HG03175 (cell line): ENCODE measurements around the gene THSD8.

Source experiments
- ATAC-seq: cut with Tn5 transposase; IDR thresholded peaks from one replicate; pipeline ENCODE4 v1.9.1; 2021; ENCODE audit warnings: mild to moderate bottlenecking, moderate library complexity; ENCODE audit not compliant: unreplicated experiment

The THSD8 gene

DNA sequence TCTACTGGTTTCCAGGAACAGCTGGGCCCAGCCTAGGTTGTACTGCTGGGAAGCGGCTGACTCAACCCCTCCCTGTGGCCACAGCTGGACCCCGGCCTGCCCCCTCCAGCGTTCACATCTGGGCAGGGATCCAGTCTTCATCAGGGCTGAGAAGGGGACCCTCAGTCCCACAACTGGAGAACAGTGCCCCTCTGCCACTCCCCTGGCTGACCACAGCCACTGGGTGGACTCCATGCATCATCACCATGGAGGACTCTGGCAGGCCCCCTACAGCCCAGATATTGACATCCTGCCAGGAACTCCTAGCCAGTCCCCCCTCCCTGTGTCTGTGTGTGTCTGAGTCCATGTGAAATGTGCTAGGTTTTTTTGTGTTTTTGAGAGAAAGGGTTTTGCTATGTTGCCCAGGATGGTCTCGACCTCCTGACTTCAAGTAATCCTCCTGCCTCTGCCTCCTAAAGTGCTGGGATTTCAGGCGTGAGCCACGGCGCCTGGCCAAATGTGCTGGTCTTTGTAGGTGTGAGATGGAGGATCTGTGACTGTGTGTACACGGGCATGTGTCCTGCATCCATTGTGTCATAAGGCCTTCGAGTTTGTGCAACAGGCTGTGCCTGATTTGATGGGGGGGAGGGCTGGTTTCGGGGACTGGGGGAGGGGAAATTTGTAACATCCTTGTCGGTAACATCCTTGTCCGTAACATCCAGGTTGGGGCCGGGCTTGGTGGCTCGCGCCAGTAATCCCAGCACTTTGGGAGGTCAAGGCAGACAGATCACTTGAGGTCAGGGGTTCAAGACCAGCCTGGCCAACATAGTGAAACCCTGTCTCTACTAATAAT is 22.5 kb upstream of the THSD8 start:
- ATAC-seq: no peak

DNA sequence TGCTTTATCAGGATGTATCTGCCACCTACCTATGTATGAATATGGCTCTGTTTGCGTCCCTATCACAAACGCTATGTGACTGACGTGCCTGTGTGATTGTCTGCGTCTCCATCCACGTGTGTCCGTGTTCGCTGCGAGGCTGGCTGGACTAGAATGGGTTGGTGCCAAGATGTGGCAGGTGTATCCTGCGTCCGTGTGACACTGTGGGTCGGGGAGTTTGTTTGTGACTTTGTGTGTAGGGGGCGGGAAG is 19.8 kb upstream of the THSD8 start:
- ATAC-seq: no peak

DNA sequence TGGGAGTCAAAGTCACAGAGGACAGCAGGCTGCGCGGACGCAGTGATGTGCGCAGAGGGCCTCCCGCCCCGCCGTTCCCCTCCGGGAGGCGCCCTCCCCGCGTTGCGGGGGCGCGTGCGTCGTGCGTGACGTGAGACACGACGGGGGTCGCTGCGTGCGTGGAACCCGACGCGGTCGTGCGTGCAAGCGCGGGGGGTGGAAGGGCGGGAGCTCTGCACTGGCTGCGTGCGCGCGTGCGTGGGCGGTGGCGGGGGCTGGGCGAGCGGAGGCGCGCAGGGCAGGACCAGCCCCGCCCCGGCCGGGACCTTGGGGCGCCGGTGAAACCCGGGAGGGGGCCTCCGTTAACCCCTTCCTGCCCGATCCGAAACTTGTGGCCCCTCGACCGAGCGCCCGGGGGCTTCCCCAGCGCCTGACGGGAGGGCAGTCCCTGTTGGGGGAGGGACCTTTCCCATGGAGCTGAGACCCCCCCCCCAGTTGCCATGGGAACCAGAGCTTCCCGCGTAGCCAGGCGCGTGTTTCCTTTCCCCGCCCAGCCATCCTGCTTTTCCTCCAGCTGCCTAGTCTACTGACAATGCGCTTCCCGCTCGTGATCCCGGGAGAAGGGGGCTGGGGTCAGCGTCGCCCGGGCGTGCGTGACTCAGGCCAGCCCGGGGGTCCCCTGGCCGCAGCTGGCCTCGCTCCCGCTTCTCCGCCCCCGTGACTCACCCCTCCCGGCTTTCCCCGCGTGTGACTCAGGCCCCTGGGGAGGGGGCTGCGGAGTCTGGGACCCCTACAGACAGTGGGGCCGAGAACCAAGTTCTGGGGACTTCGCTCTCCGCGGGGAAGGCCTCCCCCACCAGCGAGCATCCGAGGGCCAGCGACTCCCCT is 19.2 kb upstream of the THSD8 start:
- ATAC-seq: no peak

DNA sequence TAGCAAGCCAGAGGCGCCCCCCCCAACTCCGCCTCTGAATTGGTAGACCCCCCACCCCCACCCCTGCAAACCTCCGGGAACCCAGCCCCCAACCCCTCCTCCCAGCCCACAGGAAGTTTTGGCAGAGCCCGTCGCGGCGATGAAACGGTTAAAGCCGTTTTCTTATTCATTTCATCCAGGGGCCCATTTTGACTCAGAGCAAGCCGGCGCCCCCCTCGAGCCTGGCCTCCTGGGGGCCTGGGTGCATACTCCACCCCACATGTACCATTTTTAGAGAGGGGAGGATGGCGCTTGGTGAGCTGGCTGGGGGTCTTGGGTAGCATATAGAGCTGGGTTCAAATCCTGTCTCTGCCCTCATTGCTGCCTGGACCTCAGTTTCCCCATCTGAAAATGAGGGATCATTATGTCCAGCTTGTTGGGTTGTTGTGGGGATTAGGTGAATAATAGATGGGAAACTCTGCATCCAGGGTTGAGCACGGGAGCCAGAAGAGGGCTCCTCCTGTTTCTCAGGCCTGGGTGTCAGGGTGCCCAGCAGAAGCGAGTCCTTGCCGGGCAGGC is 18.5 kb upstream of the THSD8 start:
- ATAC-seq: no peak

DNA sequence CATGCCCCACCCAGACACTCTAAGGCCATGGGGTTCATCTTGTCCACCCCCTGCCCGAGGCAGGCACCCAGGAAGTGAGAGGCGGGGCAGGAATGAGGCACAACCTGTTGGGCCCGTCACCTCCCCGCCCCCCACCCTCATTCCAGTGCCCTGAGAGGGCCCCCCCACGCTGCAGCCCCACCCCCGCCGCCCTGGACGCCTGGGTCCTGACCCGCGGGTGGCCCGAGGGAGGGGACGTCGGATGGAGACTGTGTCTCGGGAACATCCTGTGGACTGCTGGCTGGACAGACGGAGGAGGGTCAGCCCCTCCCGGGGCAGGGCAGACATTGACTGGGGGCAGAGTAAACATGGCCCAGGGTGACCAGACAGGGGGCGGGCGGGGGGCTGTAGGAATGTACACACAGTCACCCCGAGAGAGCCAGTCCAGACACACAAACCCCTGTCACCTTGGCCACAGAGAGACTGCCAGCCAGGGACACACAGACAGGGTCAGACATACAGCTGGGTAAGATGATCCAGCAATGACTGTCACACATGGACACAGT is 17.9 kb upstream of the THSD8 start:
- ATAC-seq: no peak

DNA sequence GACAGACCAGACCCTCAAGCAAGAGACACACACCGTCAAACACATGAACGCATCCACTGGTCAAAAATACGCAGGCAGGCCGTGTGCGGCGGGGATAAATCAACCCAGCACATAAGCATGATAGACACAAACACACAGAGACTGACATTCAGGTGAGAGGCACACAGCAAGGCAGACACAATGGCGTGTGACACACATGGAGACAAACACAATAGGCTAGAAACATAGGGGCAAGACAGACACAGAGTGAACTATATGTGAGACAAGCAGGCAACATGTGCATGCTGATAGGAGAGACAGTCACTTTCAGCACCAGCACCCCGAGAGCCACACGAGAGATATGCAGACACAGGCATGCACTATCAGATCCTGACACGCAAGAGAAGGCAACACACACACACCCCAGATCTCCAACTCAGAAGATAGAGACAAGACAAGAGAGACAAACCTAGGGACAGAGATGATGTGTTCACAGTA is 17.4 kb upstream of the THSD8 start:
- ATAC-seq: no peak

DNA sequence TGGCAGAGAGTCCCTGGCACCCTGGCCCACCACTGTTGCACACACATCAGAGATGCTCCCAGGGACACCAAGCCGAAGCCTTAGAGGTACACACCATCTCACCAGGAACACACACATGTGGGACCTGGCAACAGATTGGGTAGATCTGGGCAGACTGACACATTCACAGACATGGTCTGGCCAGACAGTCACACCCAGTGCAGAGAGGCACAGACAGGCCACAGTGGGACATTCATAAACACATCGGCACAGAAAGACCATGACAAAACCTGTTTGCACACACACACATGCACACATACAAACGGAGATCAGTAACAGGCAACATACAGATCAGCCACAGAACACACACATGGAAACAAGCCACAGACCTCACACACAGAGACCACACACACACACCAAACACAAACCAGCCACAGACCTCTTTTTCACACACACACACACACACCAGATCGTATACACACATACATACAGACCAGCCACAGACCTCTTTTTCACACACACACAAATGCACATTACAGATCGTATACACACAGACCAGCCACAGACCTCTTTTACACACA is 16.9 kb upstream of the THSD8 start:
- ATAC-seq: no peak

DNA sequence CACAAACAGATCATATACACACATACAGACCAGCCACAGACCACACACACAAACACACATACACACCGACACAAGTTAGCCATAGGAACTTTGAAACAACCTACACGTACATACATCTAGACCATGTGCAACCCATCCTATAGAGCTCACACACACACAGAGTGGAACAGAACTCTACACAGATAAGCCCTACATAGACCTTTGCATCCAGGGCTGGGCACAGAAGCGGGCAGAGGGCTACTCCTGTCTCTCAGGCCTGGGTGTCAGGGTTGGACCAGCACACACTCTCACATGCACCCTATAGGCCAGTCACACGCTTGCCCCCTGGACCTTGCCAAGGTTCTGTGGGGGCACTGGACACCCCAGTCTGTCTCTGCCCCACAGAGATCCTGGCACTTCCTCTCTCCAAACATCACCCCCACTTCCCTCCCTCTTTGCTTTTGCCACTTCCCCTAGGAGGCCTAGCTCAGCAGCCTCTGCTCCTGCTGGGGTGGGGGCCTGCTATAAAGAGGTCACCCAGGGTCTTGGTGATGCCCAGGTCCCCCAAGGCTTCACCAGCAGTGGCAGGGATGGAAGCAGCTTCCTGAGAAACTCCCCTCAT is 16.3 kb upstream of the THSD8 start:
- ATAC-seq: no peak

DNA sequence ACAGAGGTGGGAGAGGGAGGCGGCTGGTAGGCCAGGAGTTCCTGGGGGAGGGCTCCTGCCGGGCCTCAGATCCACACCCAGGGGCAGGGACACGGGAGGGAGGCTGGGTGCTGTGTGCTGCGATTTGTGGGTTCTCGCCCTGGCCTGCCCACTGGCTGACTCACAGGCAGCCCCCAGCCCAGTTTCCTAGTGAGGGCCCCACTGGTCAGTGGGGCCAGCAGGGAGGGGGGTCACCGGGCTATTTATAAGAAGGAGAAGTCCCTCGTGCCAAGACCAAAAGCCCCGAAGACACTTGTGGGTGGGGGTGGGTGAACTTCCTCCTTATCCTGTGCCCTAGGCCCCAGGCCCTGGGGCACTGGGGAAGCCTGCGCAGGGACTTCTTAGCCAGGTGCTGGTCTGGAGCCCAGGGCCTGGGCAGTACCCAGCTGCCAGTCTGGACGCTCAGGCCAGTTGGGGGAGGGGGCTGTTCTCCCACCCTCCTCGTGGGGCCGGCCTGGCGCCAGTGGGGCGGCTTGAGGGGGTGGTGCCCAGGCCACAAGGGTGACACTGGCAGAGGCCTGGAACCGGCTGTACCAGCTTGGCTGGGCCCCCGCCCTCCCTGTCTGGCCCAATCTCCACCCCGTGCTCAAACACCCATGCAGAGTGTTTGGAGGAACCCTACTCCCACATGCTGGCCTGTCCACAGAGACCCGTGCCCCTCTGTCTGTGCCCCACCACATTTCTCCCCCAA is 15.6 kb upstream of the THSD8 start:
- no peak for ATAC-seq

DNA sequence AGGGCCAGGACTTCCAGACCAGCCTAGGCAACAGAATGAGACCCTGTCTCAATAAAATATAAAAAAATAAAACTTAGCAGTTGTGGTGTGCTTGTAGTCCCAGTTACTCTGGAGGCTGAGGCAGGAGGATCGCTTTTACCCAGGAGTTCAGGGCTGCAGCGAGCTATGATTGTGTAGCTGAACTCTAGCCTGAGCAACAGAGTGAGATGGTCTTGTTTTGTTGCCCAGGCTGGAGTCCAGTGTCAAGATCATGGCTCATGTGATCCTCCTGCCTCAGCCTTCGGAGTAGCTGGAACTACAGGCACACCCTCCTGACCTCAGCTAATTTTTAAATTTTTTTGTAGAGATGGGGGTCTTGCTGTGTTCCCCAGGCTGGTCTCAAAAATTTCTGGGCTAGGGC is 14.9 kb upstream of the THSD8 start:
- no peak for ATAC-seq

DNA sequence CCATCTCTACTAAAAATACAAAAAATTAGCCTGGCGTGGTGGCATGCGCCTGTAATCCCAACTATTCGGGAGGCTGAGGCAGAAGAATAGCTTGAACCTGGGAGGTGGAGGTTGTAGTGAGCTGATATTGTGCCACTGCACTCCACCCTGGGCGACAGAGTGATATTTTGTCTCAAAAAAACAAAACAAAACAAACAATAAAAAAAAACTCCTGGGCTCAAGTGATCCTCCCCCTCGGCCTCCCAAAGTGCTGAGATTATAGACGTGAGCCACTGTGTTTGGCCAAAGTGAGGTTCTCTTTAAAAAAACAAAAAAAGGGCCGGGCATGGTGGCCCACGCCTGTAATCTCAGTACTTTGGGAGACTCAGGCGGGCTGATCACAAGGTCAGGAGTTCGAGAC is 14.4 kb upstream of the THSD8 start:
- ATAC-seq: no peak

DNA sequence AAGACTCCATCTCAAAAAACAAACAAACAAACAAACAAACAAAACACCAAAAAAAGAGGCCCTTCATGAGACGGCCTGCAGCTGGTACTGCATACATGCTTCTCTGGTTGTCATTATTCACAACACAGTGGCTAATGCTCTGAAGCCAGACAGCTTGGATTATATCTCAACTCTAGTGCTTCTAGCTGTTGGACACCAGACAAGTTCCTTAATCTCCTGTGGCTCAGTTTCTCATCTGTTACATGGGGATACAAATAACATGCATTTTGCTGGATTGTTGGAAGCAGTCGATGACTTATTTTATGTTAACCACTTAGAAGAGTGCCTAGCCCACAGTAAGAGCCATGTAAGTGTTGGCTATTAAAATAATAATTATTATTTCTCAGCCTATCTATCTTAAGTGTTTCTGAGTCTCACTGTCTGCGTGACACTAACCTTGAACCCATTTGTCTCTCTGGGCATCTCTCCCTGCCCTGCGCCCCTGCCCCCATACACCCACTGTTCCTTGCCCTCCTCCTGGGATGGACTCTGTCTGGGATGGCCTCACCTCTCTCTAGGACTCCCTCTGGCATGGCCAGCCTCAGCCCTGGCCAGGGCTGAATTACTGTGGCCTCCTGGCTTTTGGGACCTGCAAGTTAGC is 13.7 kb upstream of the THSD8 start:
- no peak for ATAC-seq

DNA sequence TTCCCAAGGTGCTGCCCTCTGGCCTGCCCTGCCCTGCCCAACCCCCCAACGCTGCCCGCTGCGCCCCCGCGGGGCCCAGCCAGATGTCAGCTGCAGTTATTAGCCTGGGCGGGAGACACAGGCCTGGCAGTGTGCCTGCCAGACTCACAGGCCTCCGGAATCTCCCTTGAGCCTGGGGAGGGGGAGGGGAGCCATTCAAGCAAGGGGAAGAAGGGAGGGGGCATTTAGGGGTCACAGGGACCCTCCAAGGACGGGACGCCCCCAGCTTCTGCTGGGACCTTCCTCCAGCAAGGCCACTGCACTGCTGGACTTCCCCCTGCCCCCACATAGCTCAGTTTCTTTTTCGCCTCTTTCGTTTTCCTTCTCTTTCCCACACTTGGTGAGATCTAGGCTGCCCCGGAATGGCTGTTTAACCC is 13.2 kb upstream of the THSD8 start:
- no peak for ATAC-seq

DNA sequence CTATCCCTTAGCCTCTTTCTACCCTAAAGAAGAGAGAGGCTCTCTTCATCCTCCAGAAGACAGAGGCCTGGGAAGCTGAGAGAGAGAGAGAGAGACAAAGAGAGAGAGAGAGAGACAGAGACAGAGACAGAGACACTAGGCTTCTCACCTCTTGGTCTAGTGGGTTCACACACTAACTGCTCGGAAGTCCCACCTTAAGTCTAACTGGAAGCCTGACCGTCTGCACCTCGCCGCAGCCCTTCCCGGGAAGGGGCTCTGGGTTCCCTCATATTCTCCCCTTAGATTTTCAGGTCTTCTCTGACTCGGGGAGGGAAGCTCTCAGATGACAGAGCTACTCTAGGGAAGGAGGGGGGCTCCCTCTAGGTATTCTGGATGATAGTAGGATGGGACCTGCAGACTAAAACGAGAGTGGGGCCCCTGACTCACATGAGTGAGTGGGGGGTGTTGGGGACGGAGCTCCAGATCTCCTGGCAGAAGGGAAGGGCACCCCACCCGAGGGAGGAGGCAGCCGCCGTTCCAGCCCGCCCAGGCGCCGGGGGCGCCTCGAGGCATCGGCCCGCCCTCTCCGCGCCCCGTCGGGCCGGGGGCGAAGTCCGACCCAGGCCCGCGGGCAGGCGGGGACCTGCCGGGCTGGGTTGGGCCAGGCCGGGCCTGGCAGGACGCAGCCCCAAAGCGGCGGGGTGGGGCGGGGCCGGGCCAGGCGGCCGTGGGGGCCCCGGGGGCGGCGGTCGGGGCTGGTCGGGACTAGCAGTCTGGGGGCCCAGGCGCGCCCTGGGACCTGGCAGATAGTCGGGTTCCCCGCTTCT is 12.6 kb upstream of the THSD8 start:
- ATAC-seq: peak; percentile 2

DNA sequence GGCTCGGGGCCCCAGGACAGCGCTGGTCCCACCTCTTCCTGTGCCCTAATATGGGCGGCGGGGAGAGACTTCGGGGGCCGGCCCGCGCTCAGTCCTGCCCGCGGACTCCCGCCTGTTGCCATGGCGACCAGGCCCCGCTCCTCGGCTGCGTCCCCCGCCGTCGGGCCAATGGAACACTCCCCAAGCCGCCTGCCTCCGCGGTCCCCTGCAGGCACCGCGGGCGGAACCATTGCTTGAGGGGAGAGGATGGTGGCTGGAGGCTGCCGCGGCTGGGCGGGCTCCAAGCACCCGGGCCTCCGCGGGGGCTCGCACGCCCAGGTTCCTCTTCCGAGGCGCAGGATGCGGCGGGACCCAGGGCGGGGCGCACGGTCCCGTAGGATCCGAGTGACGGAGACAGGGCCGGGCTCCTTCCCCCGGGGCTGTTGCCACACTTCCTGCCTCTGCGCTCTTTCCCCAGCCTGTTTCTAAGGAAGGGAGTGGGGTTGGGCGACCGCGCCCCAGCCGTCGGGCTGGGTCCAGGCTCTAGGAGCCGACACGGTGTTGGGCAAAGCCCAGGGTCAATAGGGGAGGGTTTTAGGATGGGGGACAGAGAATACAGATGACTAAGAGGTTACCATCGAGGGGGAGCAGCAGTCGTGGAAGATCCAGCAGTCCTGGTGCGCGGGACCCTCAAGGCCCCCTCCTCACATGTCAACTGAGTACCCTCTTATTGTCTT is 11.8 kb upstream of the THSD8 start:
- ATAC-seq: peak; percentile 42

DNA sequence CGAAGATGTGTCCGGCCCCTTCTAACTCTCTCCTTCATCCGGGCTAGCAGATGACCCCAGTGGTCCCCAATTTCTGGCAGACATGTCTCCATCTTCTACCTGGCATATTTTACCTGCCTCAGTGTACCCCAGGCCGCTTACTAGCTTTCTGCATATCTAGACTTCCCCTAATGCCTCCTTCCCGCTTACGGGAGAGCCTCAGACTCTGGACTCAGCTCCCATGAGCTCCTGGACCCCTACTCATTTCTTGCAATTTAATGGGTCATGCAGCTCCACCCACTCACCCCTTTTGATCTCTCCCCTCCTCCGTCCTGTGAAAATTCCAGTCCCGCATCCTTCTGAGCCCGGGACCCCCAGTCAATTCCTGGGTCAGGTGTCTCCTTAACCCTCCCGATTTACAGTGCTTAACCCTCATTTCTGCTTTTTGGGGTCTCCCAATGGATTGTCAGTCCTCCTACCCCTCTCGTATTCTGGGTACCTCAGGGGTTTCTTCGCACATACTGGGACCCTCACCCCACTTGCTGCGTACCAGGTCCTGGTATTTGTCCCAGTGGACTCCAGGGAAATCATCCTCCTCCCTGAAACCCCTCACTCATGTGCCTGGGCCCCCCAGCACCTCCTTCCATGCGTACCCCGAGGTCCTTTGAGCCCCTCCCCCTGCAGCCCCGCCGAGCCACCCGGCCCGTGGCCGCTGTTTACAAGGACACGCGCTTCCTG is 11.1 kb upstream of the THSD8 start:
- ATAC-seq: no peak

DNA sequence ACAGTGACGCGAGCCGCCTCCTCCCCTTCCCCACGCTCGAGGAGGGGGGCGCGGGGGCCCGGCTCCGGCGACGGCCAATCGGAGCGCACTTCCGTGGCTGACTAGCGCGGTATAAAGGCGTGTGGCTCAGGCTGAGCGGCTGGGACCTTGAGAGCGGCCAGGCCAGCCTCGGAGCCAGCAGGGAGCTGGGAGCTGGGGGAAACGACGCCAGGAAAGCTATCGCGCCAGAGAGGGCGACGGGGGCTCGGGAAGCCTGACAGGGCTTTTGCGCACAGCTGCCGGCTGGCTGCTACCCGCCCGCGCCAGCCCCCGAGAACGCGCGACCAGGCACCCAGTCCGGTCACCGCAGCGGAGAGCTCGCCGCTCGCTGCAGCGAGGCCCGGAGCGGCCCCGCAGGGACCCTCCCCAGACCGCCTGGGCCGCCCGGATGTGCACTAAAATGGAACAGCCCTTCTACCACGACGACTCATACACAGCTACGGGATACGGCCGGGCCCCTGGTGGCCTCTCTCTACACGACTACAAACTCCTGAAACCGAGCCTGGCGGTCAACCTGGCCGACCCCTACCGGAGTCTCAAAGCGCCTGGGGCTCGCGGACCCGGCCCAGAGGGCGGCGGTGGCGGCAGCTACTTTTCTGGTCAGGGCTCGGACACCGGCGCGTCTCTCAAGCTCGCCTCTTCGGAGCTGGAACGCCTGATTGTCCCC is 10.4 kb upstream of the THSD8 start, which contains the start of gene JUNB:
Gene JUNB (plus strand): TSS at position 142 of the 706 bp plus-strand sequence. CDS start 286 bp downstream, at position 428.
- ATAC-seq: peak; percentile 34
